OCI-LY7 (cell line): ENCODE measurements around the gene LTBP4. TPM values are rescaled to one million over a fixed set of nuclear protein-coding genes. Genes with fewer than 3 reads are reported as not detected.

Experiments used
- BruUV-seq: library from RNA; stranded (reverse); fragments of 400-500 nt; replicated peaks from 2 replicates; lab custom pipeline; 2021; lab: Mats Ljungman, UMichigan
- CTCF ChIA-PET: fragments of 300-600 bp; sonication (Branson Sonifier 250); formaldehyde crosslinking; loops from one replicate; lab custom pipeline; 2022; ENCODE audit warnings: antibody characterized with exemption; ENCODE audit not compliant: unreplicated experiment; lab: Charles Lee
- POLR2A ChIA-PET: fragments of 300-600 bp; sonication (Branson Sonifier 250); formaldehyde crosslinking; loops from one replicate; lab custom pipeline; 2022; ENCODE audit warnings: antibody characterized with exemption; lab: Charles Lee
- DNase-seq: peaks from one replicate; pipeline ENCODE4 v3.0.0-alpha.2; 2015; ENCODE audit warnings: low spot score
- H2AFZ ChIP-seq: fragments of 200-600 bp; sonication (generic), shearing (Covaris generic); 2 replicates; pipeline ENCODE4 v1.6.1; 2014; ENCODE audit warnings: mild to moderate bottlenecking, antibody characterized with exemption, low read length, moderate library complexity
- H3K27ac ChIP-seq: fragments of 200-600 bp; sonication (generic); 2 replicates; pipeline ENCODE4 v1.5.1; 2014; ENCODE audit warnings: mixed run types, low read depth, mild to moderate bottlenecking, moderate library complexity, low read length, inconsistent platforms; ENCODE audit not compliant: poor library complexity, severe bottlenecking
- H3K36me3 ChIP-seq: fragments of 200-600 bp; sonication (generic); 2 replicates; pipeline ENCODE4 v1.6.1; 2014; ENCODE audit warnings: mild to moderate bottlenecking, antibody characterized with exemption, low read length, moderate library complexity, mixed read lengths; ENCODE audit not compliant: insufficient read depth
- H3K4me1 ChIP-seq: fragments of 200-600 bp; sonication (generic); 2 replicates; pipeline ENCODE4 v1.5.1; 2014; ENCODE audit warnings: mild to moderate bottlenecking, low read length; ENCODE audit not compliant: insufficient read depth, poor library complexity, severe bottlenecking
- H3K4me2 ChIP-seq: fragments of 200-600 bp; sonication (generic); 2 replicates; pipeline ENCODE4 v1.6.1; 2014; ENCODE audit warnings: mild to moderate bottlenecking, low read length
- H3K4me3 ChIP-seq: fragments of 200-600 bp; sonication (generic); 2 replicates; pipeline ENCODE4 v1.5.1; 2014; ENCODE audit warnings: mild to moderate bottlenecking, low read depth, low read length; ENCODE audit not compliant: poor library complexity, severe bottlenecking
- H3K79me2 ChIP-seq: fragments of 200-600 bp; sonication (generic); 2 replicates; pipeline ENCODE4 v1.6.1; 2016; ENCODE audit warnings: low read depth, mild to moderate bottlenecking, low read length, moderate library complexity, mixed read lengths; ENCODE audit not compliant: insufficient read depth
- H3K9me2 ChIP-seq: fragments of 200-600 bp; sonication (generic); 2 replicates; pipeline ENCODE4 v1.6.1; 2016; ENCODE audit warnings: mild to moderate bottlenecking, low read length, mixed read lengths; ENCODE audit not compliant: insufficient read depth
- H3K9me3 ChIP-seq: fragments of 200-600 bp; sonication (generic); 2 replicates; pipeline ENCODE4 v1.6.1; 2014; ENCODE audit warnings: mild to moderate bottlenecking, mixed run types, low read length, mixed read lengths
- H4K20me1 ChIP-seq: fragments of 200-600 bp; sonication (generic); 2 replicates; pipeline ENCODE4 v1.6.1; 2014; ENCODE audit warnings: mild to moderate bottlenecking, antibody characterized with exemption, low read length, moderate library complexity, mixed read lengths; ENCODE audit not compliant: insufficient read depth
- CTCF ChIP-seq: fragments of 200-600 bp; sonication (generic); conservative IDR thresholded peaks from 2 replicates; pipeline ENCODE4 v1.5.1; 2014; ENCODE audit warnings: mild to moderate bottlenecking, antibody characterized with exemption, low read length, moderate library complexity, mixed read lengths
- EZH2phosphoT487 ChIP-seq: fragments of 200-600 bp; sonication (generic); IDR thresholded peaks from 2 replicates; pipeline ENCODE4 v1.6.1; 2018; ENCODE audit warnings: low read depth, borderline replicate concordance, mild to moderate bottlenecking, mixed run types, antibody characterized with exemption, low read length, moderate library complexity, mixed read lengths
- intact Hi-C: fragments of 100-400 bp; cut with micrococcal nuclease; formaldehyde crosslinking; loops from one replicate; pipeline ENCODE4 v1.10.0; 2022; ENCODE audit not compliant: unreplicated experiment
- total RNA-seq, 2 experiments: library from RNA; depleted of rRNA in 1 of 2; stranded (reverse); fragments of >200 nt in 1 of 2; shearing (Covaris generic) in 1 of 2; gene quantifications; 2 replicates each; pipeline ENCODE4 v1.2.3, GENCODE V29; 2014 to 2022

The LTBP4 gene
- total RNA-seq, 2 experiments from 2014 or later: 44.5 to 108 TPM

DNA sequence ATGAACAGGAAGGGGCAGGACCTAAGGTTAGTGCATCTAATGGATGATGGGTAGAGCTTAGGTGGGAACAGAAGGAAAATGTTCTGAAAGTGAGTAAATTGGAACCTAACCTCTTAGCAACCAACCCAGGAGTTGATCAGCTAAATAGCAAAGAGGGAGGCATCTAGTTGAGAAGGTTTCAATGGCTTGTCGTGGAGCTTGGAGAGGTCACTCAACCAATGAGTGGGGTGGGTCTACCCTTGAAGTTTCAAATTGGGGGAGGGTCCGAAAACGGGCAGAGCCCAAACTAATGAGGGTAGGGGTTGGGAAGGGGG lies 30.2 kb upstream of the LTBP4 start:
- no TSS peak for BruUV-seq
- intact Hi-C loops: no loop called here
- no peaks in the 10 kb centered on the region for H3K79me2 ChIP-seq
- H3K4me2 ChIP-seq: peak overlapping the region; percentile 51
- POLR2A ChIA-PET: interaction anchor here (0.5 to 1.3 kb wide), 8 partner anchors 12 to 1126 kb away, joined by 3 to 8 read pairs (median 4); no protein-coding TSS in a partner anchor
- H3K4me3 ChIP-seq: peak overlapping the region; percentile 49
- H2AFZ ChIP-seq: peak overlapping the region; percentile 67; the same call in 1 of the 2 replicates
- no peak for DNase-seq
- H3K9me2 ChIP-seq: no peaks in the 10 kb centered on the region
- no peaks in the 10 kb centered on the region for H3K36me3 ChIP-seq
- TF ChIP-seq EZH2phosphoT487 (no peak), CTCF (no peak)
- peaks cover 13% of the 10 kb centered on the region for H3K4me1 ChIP-seq
- H3K27ac ChIP-seq: no peak overlapping the region
- H3K9me3 ChIP-seq: no peaks in the 10 kb centered on the region
- H4K20me1 ChIP-seq: no peaks in the 10 kb centered on the region
- CTCF ChIA-PET: no interaction called here

DNA sequence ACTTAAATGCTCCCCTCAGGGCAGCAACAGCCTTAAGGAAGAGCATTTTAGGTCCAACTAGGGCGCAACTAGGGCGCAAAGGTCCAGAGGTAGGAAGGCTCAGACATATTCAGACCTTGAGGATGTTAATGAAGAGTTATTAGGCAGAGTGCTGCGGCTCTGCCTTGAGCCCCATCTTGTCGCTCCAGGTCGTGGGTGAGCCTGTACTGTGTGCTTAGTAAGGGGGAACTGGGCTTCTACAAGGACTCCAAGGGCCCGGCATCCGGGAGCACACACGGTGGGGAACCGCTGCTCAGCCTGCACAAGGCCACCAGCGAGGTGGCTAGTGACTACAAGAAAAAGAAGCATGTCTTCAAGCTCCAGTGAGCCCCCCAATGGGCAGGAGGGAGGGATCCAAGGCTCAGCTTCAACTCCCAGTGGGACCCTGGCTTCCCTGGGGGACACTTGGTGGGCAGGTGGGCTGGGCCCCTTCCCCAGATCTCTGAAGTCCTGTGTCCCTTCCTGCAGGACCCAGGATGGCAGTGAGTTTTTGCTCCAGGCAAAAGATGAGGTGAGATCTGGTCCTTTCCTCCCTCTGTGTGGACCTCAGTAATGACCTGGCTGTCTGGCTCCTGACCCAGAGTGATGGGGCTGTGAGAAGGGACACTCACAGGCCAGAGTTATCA lies 29.2 kb upstream of the LTBP4 start:
- no peaks in the 10 kb centered on the region; the same call in 1 of the 2 replicates for H3K79me2 ChIP-seq
- H3K9me3 ChIP-seq: no peaks in the 10 kb centered on the region
- no peaks in the 10 kb centered on the region for H3K9me2 ChIP-seq
- ChIA-PET POLR2A (no interaction called here), CTCF (no interaction called here)
- H2AFZ ChIP-seq: no peak overlapping the region
- H3K4me2 ChIP-seq: peak overlapping the region; percentile 51; the same call in 1 of the 2 replicates
- peaks cover 17% of the 10 kb centered on the region for H3K4me1 ChIP-seq
- TF ChIP-seq EZH2phosphoT487 (no peak), CTCF (no peak)
- intact Hi-C loops: no loop called here
- BruUV-seq: no TSS peak
- H4K20me1 ChIP-seq: no peaks in the 10 kb centered on the region
- no peaks in the 10 kb centered on the region for H3K36me3 ChIP-seq
- H3K27ac ChIP-seq: no peak overlapping the region
- DNase-seq: no peak
- no peak overlapping the region for H3K4me3 ChIP-seq

- no peak overlapping the region for H3K4me2 ChIP-seq
- CTCF ChIA-PET: no interaction called here
These were observed 25.8 kb upstream of the LTBP4 start for GRCh38 chr19:40575326-40575725.

More at GRCh38 chr19:40575326-40575725, 25.8 kb upstream of the LTBP4 start:
- peaks cover 4% of the 10 kb centered on the region; the same call in 1 of the 2 replicates for H3K79me2 ChIP-seq
- BruUV-seq: no TSS peak
- peaks cover 5% of the 10 kb centered on the region; the same call in 1 of the 2 replicates for H3K36me3 ChIP-seq
- DNase-seq: no peak
- POLR2A ChIA-PET: no interaction called here
- no peak for TF ChIP-seq EZH2phosphoT487
- TF ChIP-seq CTCF: no peak
- no peaks in the 10 kb centered on the region for H3K9me2 ChIP-seq
- intact Hi-C loops: no loop called here
- peaks cover 26% of the 10 kb centered on the region for H3K4me1 ChIP-seq
- no peaks in the 10 kb centered on the region for H3K9me3 ChIP-seq
- H4K20me1 ChIP-seq: no peaks in the 10 kb centered on the region
- no peak overlapping the region for H2AFZ ChIP-seq
- no peak overlapping the region for H3K4me3 ChIP-seq
- no peak overlapping the region for H3K27ac ChIP-seq
